Gastrocnemius medialis (tissue), 4 donors: ENCODE measurements around the gene SHANK1.

ENCODE experiments used
- CTCF ChIP-seq, 5 experiments: fragments of 450-650 bp in 3 of 5; fragments of 200-600 bp in 2 of 5; sonication (generic) in 2 of 5; IDR thresholded peaks in 4 of 5; conservative IDR thresholded peaks in 1 of 5; 1 replicate in 4 of 5; 2 replicates in 1 of 5; pipeline ENCODE4 v1.5.1; 2016 to 2019; ENCODE audit warnings: antibody characterized with exemption in 5 of 5, mild to moderate bottlenecking in 3 of 5, moderate library complexity in 3 of 5
- POLR2A ChIP-seq, 2 donors: fragments of 450-650 bp; IDR thresholded peaks; one replicate each; pipeline ENCODE4 v1.6.1; 2017; ENCODE audit warnings: antibody characterized with exemption in 2 of 2, mild to moderate bottlenecking in 2 of 2, moderate library complexity in 2 of 2

GRCh38 chr19:50717026-50717723 is 2.4 kb downstream of the SHANK1 start:
- no peak for TF ChIP-seq CTCF (IDR thresholded peaks at IDR 0.05 in 4 of 5, conservative IDR thresholded peaks at IDR 0.05 in 1 of 5)
- TF ChIP-seq POLR2A (IDR thresholded peaks at IDR 0.05), result no peak
